Caco-2 (cell line): ENCODE measurements around the gene FASN. TPM values are rescaled to one million over a fixed set of nuclear protein-coding genes. Genes with fewer than 3 reads are reported as not detected.

Source experiments
- BruUV-seq: library from RNA; stranded (reverse); fragments of 400-500 nt; replicated peaks from 2 replicates; lab custom pipeline; 2021; lab: Mats Ljungman, UMichigan
- CTCF ChIA-PET: fragments of 300-600 bp; sonication (Branson Sonifier 250); formaldehyde crosslinking; loops from one replicate; lab custom pipeline; 2022; ENCODE audit warnings: antibody characterized with exemption; lab: Charles Lee
- POLR2A ChIA-PET: fragments of 300-600 bp; sonication (Branson Sonifier 250); formaldehyde crosslinking; loops from one replicate; lab custom pipeline; 2022; ENCODE audit warnings: antibody characterized with exemption; lab: Charles Lee
- DNase-seq, 2 experiments: peaks; one replicate each; pipeline versions ENCODE4 v3.0.0 to v3.0.0-alpha.2; 2020 to 2022
- H3K27me3 ChIP-seq: replicated peaks from 2 replicates; pipeline ENCODE4 v1.6.0; 2011; ENCODE audit warnings: low read length; ENCODE audit not compliant: control insufficient read depth, insufficient read depth
- H3K36me3 ChIP-seq: 2 replicates; pipeline ENCODE4 v1.5.1; 2011; ENCODE audit warnings: low read length; ENCODE audit not compliant: control insufficient read depth, insufficient read depth
- H3K4me1 ChIP-seq: fragments of 250-450 bp; sonication (Bioruptor Pico); 2 replicates; pipeline ENCODE4 v1.5.1; 2020; ENCODE audit warnings: mild to moderate bottlenecking
- H3K4me3 ChIP-seq: 2 replicates; pipeline ENCODE4 v1.5.1; 2011; ENCODE audit warnings: low read depth, mild to moderate bottlenecking, control low read depth, low read length
- H3K9me3 ChIP-seq: fragments of 250-450 bp; sonication (Bioruptor Pico); 2 replicates; pipeline ENCODE4 v1.5.1; 2020; ENCODE audit warnings: mild to moderate bottlenecking, moderate library complexity
- H3K27ac Mint-ChIP-seq: one replicate; pipeline ENCODE4 v1.8.0; 2022; ENCODE audit warnings: mixed read lengths; ENCODE audit not compliant: unreplicated experiment
- H3K27me3 Mint-ChIP-seq: one replicate; pipeline ENCODE4 v1.8.0; 2022; ENCODE audit warnings: mixed read lengths; ENCODE audit not compliant: insufficient read depth, unreplicated experiment
- H3K36me3 Mint-ChIP-seq: one replicate; pipeline ENCODE4 v1.8.0; 2022; ENCODE audit warnings: mild to moderate bottlenecking, mixed read lengths; ENCODE audit not compliant: insufficient read depth, unreplicated experiment
- H3K4me1 Mint-ChIP-seq: one replicate; pipeline ENCODE4 v1.8.0; 2022; ENCODE audit warnings: low read depth, mixed read lengths; ENCODE audit not compliant: unreplicated experiment
- H3K4me3 Mint-ChIP-seq: one replicate; pipeline ENCODE4 v1.8.0; 2022; ENCODE audit warnings: mild to moderate bottlenecking, moderate library complexity, mixed read lengths; ENCODE audit not compliant: unreplicated experiment
- H3K9me3 Mint-ChIP-seq: one replicate; pipeline ENCODE4 v1.8.0; 2022; ENCODE audit warnings: mixed read lengths; ENCODE audit not compliant: unreplicated experiment
- intact Hi-C: fragments of 100-400 bp; cut with micrococcal nuclease; formaldehyde crosslinking; loops from one replicate; pipeline ENCODE4 v1.10.0; 2022; ENCODE audit not compliant: unreplicated experiment
- total RNA-seq: library from RNA; stranded (reverse); gene quantifications from 2 replicates; pipeline ENCODE4 v1.2.3, GENCODE V29; 2022
- TF ChIP-seq, protein P1 (sequence below), 2 experiments: fragments of 200-600 bp in 1 of 2; IDR thresholded peaks; 1 replicate in 1 of 2; 2 replicates in 1 of 2; pipeline versions ENCODE4 v1.5.1 to v1.8.0; 2011 to 2022; ENCODE audit warnings: antibody characterized with exemption in 1 of 2, control low read depth in 1 of 2, inconsistent platforms in 1 of 2, low read depth in 1 of 2, low read length in 1 of 2, mild to moderate bottlenecking in 1 of 2, moderate library complexity in 1 of 2; ENCODE audit not compliant: insufficient read depth in 1 of 2, severe bottlenecking in 1 of 2, unreplicated experiment in 1 of 2

FASN gene
- total RNA-seq, 1 experiment from 2014 or later: 330 TPM

DNA sequence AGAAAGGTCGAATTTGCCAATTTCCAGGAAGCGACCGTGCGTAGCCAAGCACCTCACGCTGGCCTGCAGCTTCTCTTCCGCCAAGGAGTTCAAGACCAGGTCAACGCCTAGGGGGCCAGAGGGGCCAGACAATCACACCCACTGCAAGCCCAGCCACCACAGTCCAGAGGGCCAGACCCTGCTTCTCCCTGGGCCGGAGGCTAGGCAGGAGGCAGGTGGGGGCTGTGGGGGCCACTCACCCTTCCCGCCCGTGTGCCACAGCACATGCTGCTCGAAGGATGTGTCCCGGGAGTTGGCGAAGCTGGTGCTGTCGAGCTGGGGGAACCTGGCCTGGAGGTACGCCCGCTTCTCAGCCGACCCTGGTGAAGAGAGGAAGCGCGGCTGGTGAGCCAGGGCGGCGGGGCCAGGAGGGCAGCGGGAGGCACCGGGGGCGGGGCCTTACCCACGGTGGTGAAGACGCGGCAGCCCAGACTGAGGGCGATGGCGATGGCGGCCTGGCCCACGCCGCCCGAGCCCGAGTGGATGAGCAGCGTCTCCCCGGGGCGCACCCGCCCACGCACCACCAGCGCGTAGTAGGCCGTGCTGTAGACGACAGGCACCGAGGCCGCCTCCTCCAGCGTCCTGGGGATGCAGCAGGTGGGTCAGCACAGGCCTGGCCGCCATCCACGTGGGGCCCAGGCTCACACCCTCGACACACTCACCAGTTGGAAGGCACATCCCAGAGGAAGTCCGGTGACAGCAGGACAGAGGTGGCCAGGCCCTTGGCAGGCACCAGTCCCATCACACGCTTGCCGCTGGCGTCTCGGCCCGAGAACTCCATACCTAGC lies 14.3 kb downstream of the FASN start:
- no peak overlapping the region for H3K4me3 ChIP-seq
- Mint-ChIP-seq H3K4me1 (no peaks in the 10 kb centered on the region), H3K4me3 (no peak overlapping the region), H3K27me3 (no peaks in the 10 kb centered on the region), H3K36me3 (peaks cover 78% of the 10 kb centered on the region), H3K9me3 (no peaks in the 10 kb centered on the region), H3K27ac (no peak overlapping the region)
- no TSS peak for BruUV-seq
- ChIA-PET POLR2A (interaction anchor here (0.7 kb wide), 1 partner anchor 15 kb away, joined by 3 read pairs; no protein-coding TSS in a partner anchor), CTCF (no interaction called here)
- H3K9me3 ChIP-seq: no peaks in the 10 kb centered on the region
- TF ChIP-seq, protein P1, sequence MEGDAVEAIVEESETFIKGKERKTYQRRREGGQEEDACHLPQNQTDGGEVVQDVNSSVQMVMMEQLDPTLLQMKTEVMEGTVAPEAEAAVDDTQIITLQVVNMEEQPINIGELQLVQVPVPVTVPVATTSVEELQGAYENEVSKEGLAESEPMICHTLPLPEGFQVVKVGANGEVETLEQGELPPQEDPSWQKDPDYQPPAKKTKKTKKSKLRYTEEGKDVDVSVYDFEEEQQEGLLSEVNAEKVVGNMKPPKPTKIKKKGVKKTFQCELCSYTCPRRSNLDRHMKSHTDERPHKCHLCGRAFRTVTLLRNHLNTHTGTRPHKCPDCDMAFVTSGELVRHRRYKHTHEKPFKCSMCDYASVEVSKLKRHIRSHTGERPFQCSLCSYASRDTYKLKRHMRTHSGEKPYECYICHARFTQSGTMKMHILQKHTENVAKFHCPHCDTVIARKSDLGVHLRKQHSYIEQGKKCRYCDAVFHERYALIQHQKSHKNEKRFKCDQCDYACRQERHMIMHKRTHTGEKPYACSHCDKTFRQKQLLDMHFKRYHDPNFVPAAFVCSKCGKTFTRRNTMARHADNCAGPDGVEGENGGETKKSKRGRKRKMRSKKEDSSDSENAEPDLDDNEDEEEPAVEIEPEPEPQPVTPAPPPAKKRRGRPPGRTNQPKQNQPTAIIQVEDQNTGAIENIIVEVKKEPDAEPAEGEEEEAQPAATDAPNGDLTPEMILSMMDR (IDR thresholded peaks at IDR 0.05; ENCODE audit: insufficient read depth in 1 of 2, low read depth in 1 of 2, low read length in 1 of 2, severe bottlenecking in 1 of 2, unreplicated experiment in 1 of 2): no peak
- H3K4me1 ChIP-seq: no peaks in the 10 kb centered on the region
- no peak for DNase-seq
- H3K36me3 ChIP-seq: peaks cover 6% of the 10 kb centered on the region
- intact Hi-C loops: no loop called here
- no peaks in the 10 kb centered on the region for H3K27me3 ChIP-seq

DNA sequence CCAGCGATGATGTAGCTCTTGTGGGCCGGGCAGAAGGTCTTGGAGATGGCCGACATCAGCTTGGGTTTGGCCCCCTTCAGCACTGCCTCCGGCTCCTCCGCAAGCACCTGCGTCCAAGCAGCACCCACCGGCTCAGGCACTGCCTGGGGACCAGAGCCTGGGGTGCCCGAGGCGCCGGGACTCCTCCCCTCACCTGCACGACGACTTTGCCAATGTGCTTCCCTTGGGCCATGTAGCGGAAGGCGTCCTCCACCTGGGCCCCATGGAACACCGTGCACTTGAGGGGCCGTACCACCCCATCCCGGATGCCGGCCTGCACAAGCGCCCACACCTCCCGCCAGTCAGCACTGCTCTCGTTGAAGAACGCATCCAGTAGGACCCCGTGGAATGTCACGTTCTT lies 15.0 kb downstream of the FASN start:
- TSS peak; percentile 25 for BruUV-seq
- Histone ChIP-seq H3K4me3 (no peak overlapping the region), H3K27me3 (no peaks in the 10 kb centered on the region), H3K9me3 (no peaks in the 10 kb centered on the region), H3K4me1 (no peaks in the 10 kb centered on the region), H3K36me3 (peaks cover 6% of the 10 kb centered on the region)
- TF ChIP-seq, protein P1 (IDR thresholded peaks at IDR 0.05; ENCODE audit: insufficient read depth in 1 of 2, low read depth in 1 of 2, low read length in 1 of 2, severe bottlenecking in 1 of 2, unreplicated experiment in 1 of 2): no peak
- ChIA-PET CTCF (no interaction called here), POLR2A (interaction anchor here (0.7 kb wide), 1 partner anchor 16 kb away, joined by 3 read pairs; no protein-coding TSS in a partner anchor)
- intact Hi-C loops: no loop called here
- Mint-ChIP-seq H3K9me3 (no peaks in the 10 kb centered on the region), H3K27me3 (no peaks in the 10 kb centered on the region), H3K4me1 (no peaks in the 10 kb centered on the region), H3K4me3 (no peak overlapping the region), H3K36me3 (peaks cover 80% of the 10 kb centered on the region), H3K27ac (no peak overlapping the region)
- DNase-seq: no peak

DNA sequence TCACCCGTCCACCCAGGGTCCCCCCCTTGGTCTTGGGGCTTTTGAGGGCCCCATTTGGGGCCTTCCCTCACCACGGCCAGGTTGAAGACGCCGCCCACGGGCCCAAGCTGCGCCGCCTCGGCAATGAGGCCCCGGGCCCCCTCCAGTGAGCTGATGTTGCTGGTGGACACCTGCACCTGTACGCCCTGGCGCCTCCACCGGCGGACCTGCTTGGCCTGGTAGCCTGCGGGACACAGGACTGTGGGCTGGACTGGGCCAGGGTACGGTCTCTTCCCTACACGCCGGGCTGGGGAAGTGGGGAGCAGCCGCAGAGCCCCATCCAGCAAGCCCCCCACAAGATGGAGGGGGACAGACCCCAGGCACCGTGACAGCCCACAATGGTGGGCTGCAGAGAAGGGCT lies 15.6 kb downstream of the FASN start:
- Mint-ChIP-seq H3K9me3 (no peaks in the 10 kb centered on the region), H3K27me3 (no peaks in the 10 kb centered on the region), H3K27ac (no peak overlapping the region), H3K36me3 (peaks cover 82% of the 10 kb centered on the region), H3K4me1 (no peaks in the 10 kb centered on the region), H3K4me3 (no peak overlapping the region)
- ChIA-PET CTCF (no interaction called here), POLR2A (no interaction called here)
- Histone ChIP-seq H3K4me3 (no peak overlapping the region), H3K9me3 (no peaks in the 10 kb centered on the region), H3K27me3 (no peaks in the 10 kb centered on the region), H3K4me1 (no peaks in the 10 kb centered on the region), H3K36me3 (peaks cover 6% of the 10 kb centered on the region)
- DNase-seq: no peak
- no TSS peak for BruUV-seq
- intact Hi-C loops: no loop called here
- TF ChIP-seq, protein P1 (IDR thresholded peaks at IDR 0.05; ENCODE audit: insufficient read depth in 1 of 2, low read depth in 1 of 2, low read length in 1 of 2, severe bottlenecking in 1 of 2, unreplicated experiment in 1 of 2): no peak
